T47D (cell line): ENCODE measurements around the gene TNNC2.
"Not testable (repeated sequence)": the region's sequence is repeated elsewhere in the genome, so short reads cannot be mapped to it uniquely, and the experiment has no call there.

ENCODE experiments used
- DNase-seq, 2 experiments: peaks; one replicate each; pipeline versions ENCODE4 v3.0.0 to v3.0.0-alpha.2; 2011 to 2012; ENCODE audit warnings: low read depth in 1 of 2, low spot score in 1 of 2
- JUND ChIP-seq: IDR thresholded peaks from 2 replicates; pipeline ENCODE4 v1.6.1; 2012; ENCODE audit warnings: low read depth
- in situ Hi-C: cut with HindIII; loops from 2 replicates; pipeline ENCODE4 v1.10.0; 2016; ENCODE audit warnings: low sequenced_read_pairs, low pct_unique_long_range_greater_than_20kb

The TNNC2 gene

GRCh38 chr20:45810191-45810970, 16.7 kb downstream of the TNNC2 start:
- in situ Hi-C loops, result no loop called here
- no peak for TF ChIP-seq JUND
- DNase-seq, result no peak

- no peak for TF ChIP-seq JUND
- no peak for DNase-seq
- in situ Hi-C loops, result no loop called here
These were observed 25.3 kb downstream of the TNNC2 start for GRCh38 chr20:45801851-45802250.

GRCh38 chr20:45798935-45799642, 28.0 kb downstream of the TNNC2 start:
- in situ Hi-C loops, result no loop called here
- peak; percentile 63 to 78 for DNase-seq
- no peak for TF ChIP-seq JUND

- DNase-seq, in situ Hi-C loops: not testable (repeated sequence)
These were observed 29.2 kb downstream of the TNNC2 start for GRCh38 chr20:45797955-45798354.

DNA sequence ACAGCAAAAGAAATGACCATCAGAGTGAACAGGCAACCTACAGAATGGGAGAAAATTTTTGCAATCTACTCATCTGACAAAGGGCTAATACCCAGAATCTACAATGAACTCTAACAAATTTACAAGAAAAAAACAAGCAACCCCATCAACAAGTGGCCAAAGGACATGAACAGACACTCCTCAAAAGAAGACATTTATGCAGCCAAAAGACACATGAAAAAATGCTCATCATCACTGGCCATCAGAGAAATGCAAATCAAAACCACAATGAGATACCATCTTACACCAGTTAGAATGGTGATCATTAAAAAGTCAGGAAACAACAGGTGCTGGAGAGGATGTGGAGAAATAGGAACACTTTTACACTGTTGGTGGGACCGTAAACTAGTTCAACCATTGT, 29.6 kb downstream of the TNNC2 start:
- in situ Hi-C loops, DNase-seq: not testable (repeated sequence)

GRCh38 chr20:45796337-45797065, 30.6 kb downstream of the TNNC2 start:
- in situ Hi-C loops, result no loop called here
- TF ChIP-seq JUND, result no peak

DNA sequence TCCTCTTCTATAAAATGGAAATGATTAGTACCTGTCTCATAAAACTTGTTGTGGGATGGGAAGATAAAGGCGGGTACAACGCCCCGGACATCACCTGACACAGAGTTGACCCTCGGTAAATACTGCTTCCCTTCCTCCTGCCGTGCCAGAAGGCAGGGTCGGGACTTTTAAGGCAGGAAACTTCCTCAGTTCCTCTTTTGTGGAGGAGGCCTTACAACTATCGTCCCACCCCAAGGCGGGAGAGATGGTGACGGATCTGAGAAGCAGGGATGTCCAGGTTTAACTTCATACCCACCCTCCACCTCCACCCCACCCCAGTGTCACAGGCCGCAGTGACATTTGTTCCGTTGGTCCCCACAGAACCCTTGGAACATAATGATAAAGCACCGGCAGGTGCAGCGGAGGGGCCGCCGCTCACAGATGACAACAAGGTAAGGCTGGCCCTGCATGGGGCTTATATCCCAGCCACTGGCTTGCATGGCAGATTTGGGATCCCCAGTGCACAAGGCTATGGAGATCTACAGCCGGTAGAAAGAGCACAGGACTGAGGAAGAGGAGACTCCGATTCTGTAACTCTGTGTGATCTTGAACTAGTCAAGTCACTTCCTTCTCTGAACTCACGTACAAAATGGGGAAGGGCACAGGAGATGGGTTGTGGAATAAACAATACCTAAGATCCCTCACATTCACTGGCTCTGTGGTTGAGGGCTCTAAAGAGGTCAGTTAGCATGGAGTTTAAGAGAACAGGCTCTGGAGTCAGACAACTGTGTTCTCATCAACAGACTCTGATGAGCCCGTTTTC, 34.6 kb downstream of the TNNC2 start:
- TF ChIP-seq JUND, result no peak
- DNase-seq, result no peak
- in situ Hi-C loops, result no loop called here

More at GRCh38 chr20:45796337-45797065, 30.6 kb downstream of the TNNC2 start:
- no peak for DNase-seq

DNA sequence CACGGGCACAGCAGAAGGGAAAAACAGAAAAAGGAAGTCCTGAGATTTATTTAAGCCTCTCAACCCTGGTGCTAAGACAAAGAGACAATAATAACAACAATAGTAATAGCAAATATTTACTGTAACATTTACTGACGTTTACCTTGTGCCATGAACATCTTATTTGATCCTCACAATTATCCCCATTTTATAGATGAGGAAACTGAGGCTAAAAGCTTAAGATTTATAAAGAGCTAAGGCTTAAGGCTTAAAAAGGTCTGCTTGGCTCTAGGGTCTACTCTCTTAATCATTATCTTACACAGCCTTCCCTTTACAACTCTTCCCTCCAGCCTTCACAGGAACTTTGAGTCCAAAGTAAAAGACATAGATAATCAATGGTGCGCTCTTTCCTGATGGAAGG, 38.8 kb downstream of the TNNC2 start:
- no peak for DNase-seq
- in situ Hi-C loops, result no loop called here

GRCh38 chr20:45783656-45784294, 43.3 kb downstream of the TNNC2 start:
- in situ Hi-C loops, result no loop called here
- peak in 1 of 2 experiments; percentile 50 for DNase-seq
- TF ChIP-seq JUND, result no peak

More for the DNA sequence above, 38.8 kb downstream of the TNNC2 start:
- no peak for TF ChIP-seq JUND

DNA sequence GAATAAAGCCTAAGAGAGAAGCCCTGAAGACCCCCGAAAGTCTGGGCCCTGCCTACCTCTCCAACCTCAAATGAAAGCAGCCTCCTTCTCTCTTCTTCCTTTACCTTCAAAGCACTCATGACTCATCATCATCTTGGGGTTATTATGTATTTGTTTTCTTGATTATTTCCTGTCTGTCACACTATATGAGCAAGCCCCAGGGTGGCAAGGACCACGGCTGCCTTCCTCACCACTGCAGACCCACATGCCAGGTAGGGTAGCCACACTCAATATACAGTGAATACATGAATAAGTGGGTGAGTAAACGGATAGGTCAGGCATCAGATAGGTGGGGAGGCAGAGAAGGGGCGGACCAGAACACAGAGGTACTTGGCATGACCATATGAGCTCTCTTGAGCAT, 44.2 kb downstream of the TNNC2 start:
- TF ChIP-seq JUND, result no peak
- in situ Hi-C loops, result no loop called here

GRCh38 chr20:45781391-45781931, 45.7 kb downstream of the TNNC2 start:
- no peak for DNase-seq
- TF ChIP-seq JUND, result no peak
- in situ Hi-C loops, result no loop called here

More for the DNA sequence above, 44.2 kb downstream of the TNNC2 start:
- DNase-seq, result no peak
